Measurements from ENCODE around the gene RAB34. TPM values are rescaled to one million over a fixed set of nuclear protein-coding genes. Genes with fewer than 3 reads are reported as not detected.

RAB34 gene
- total and polyA plus RNA-seq, 11 donors = 11.5 to 31.7 (median 17.7) TPM

DNA sequence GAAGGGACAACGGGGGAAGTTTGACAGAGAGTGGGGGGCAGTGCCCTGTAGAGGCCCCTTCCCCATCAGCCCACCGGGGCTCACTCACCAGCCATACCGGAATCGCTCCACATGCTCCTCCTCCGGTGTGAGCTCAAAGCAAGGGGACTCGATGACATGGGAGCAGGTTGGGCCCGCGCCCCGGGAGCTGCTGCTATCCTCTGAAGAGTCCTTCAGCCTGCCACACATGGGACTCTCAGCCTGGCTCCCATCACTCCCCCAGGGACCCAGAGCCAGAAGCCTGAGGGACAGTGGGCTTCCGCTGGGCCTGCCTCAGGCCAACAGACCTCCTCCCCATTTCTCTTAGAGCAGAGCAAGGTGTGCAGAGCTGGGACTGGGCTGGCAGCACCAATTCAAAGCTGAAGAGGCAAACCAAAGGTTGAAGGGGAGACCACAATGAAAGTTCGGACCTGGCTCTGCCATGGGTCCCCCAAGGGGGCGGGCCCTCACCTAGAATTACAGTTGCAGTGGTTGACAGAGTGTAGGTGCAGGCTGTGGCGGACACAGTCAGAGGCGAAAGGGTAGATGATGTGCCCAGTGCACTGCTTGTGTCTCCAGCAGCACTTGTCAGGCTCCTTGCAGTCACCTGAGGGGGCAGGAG lies 13.3 kb downstream of the RAB34 start:
- H3K27ac ChIP-seq = no peak overlapping the region
- ATAC-seq = peak in 1 of 4 donors; percentile 10
- no peak for TF ChIP-seq POLR2A (IDR thresholded peaks at IDR 0.05)
- TF ChIP-seq, protein P1, sequence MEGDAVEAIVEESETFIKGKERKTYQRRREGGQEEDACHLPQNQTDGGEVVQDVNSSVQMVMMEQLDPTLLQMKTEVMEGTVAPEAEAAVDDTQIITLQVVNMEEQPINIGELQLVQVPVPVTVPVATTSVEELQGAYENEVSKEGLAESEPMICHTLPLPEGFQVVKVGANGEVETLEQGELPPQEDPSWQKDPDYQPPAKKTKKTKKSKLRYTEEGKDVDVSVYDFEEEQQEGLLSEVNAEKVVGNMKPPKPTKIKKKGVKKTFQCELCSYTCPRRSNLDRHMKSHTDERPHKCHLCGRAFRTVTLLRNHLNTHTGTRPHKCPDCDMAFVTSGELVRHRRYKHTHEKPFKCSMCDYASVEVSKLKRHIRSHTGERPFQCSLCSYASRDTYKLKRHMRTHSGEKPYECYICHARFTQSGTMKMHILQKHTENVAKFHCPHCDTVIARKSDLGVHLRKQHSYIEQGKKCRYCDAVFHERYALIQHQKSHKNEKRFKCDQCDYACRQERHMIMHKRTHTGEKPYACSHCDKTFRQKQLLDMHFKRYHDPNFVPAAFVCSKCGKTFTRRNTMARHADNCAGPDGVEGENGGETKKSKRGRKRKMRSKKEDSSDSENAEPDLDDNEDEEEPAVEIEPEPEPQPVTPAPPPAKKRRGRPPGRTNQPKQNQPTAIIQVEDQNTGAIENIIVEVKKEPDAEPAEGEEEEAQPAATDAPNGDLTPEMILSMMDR (IDR thresholded peaks at IDR 0.05) = no peak
- H3K4me1 ChIP-seq = no peaks in the 10 kb centered on the region
- DNase-seq = no peak
- 59 to 94% (median 91%) methylated on average over 4 to 14 of the region's 14 CpGs for WGBS, 4 donors
- intact Hi-C loops (cut with DNase I) = no loop called here
- H3K27me3 ChIP-seq = no peaks in the 10 kb centered on the region
- H3K4me3 ChIP-seq = no peak overlapping the region
- H3K36me3 ChIP-seq = peaks cover 0 to 56% (median 51%) of the 10 kb centered on the region in 9 donors
- H3K9me3 ChIP-seq = no peaks in the 10 kb centered on the region

DNA sequence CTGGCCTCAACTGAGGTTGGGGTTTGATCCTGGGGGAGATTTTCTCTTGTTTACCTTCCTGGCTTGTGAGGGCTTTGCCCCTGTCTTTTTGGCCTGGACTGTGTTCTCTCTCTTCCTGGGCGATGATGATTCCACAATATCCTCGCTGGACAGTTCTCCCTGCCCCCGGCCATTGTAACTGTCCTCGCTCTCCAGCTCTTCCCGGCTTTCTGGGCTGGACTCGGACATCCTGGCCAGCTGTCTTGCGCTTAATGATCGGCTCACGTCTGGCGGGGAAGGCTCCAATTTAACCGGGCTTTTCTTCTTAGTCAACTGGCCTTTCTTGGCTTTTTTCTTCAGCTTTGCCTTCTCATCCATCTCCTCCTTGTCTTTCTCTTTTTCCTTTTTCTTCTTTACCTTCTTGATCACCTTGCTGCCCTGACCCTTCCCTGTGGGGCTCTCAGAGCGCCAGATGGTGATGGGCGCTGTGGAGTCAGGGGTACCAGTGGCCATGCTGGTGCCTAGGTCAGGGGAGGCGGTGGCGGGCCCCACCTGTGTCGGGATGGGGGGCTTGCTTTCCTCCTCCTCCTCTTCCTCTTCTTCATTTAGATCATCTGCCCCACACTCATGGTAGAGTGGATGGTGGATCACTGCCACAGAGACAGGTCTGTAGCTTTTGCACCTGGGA lies 14.0 kb downstream of the RAB34 start:
- H3K9me3 ChIP-seq = no peaks in the 10 kb centered on the region
- H3K36me3 ChIP-seq = peaks cover 0 to 62% (median 57%) of the 10 kb centered on the region in 9 donors
- WGBS, 4 donors = 75 to 82% (median 79%) methylated on average over 16 of the region's 16 CpGs
- no peak for ATAC-seq
- no peaks in the 10 kb centered on the region for H3K27me3 ChIP-seq
- DNase-seq = no peak
- intact Hi-C loops (cut with DNase I) = no loop called here
- no peak for TF ChIP-seq POLR2A (IDR thresholded peaks at IDR 0.05)
- TF ChIP-seq, protein P1 (IDR thresholded peaks at IDR 0.05) = no peak
- no peak overlapping the region for H3K27ac ChIP-seq
- no peaks in the 10 kb centered on the region for H3K4me1 ChIP-seq
- H3K4me3 ChIP-seq = no peak overlapping the region

DNA sequence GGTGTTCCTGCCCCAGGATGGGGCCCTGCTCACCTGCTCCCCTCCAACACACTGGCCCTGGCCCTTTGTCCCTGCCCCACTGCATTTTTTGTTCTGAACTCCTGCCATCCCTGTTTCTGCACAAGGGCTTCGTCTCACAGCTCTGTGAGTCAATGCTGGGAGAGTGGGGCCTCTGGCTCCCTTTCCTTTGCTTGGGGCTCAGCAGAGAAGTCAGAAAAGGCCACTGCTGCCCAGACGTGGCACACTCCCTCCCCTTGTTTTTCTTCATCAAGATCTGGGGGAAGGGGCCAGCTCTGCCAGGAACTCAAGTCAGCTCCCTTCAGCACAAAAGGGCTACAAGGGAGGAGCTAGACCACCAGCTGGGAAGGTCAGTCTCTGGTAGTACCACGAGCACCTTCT lies 14.9 kb downstream of the RAB34 start:
- Histone ChIP-seq H3K27me3 (no peaks in the 10 kb centered on the region), H3K4me3 (no peak overlapping the region), H3K27ac (no peak overlapping the region), H3K4me1 (no peaks in the 10 kb centered on the region), H3K9me3 (no peaks in the 10 kb centered on the region), H3K36me3 (peaks cover 1 to 72% (median 67%) of the 10 kb centered on the region in 9 donors)
- DNase-seq (no peak), ATAC-seq (no peak)
- no peak for TF ChIP-seq POLR2A (IDR thresholded peaks at IDR 0.05)
- TF ChIP-seq, protein P1 (IDR thresholded peaks at IDR 0.05) = no peak
- 64 to 81% (median 80%) methylated on average over 2 to 3 of the region's 3 CpGs for WGBS, 4 donors
- intact Hi-C loops (cut with DNase I) = no loop called here

DNA sequence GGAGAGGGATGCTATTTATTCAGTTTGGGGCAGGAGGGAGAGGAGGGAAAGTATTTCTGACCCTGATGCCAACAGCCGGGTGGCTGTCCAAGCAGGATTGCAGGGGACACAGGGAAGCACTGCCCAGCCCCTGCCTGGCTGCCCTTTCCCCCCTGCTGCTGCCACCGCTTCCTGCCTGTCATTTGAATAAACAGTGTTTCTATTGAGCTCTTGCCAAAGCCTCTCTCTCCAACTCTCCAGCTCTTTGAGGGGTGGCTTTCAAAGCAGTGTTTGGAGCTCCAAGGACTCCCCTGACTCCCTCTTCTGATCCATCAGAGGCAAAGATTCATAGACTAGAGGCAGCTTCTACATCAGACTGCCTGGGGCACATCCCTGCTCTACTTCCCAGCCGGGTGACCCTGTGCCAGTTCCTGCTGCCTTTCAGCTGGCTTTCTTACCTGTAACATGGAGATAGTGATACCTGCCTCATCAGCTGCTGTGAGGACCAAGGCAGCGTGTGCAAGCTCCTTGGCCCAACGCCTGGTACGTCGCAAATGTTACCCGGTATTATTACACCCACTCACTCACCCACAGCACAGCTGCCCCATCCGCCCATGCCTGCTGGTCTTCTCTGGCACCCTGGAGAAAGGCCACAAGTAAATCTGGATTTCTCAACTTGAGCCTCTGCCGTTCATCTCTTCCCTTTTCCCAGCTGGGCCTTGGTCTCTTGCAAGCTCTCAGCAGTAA lies 15.5 kb downstream of the RAB34 start:
- Histone ChIP-seq H3K27ac (no peak overlapping the region), H3K4me1 (no peaks in the 10 kb centered on the region), H3K4me3 (no peak overlapping the region), H3K36me3 (peaks cover 2 to 77% (median 72%) of the 10 kb centered on the region in 9 donors), H3K27me3 (no peaks in the 10 kb centered on the region), H3K9me3 (no peaks in the 10 kb centered on the region)
- TF ChIP-seq, protein P1 (IDR thresholded peaks at IDR 0.05) = no peak
- no peak for TF ChIP-seq POLR2A (IDR thresholded peaks at IDR 0.05)
- 77 to 83% (median 79%) methylated on average over 6 to 10 of the region's 10 CpGs for WGBS, 4 donors
- no peak for DNase-seq
- intact Hi-C loops (cut with DNase I) = no loop called here
- ATAC-seq = no peak

All from heart left ventricle (tissue), 16 donors.